ENCODE measurements around the gene ADAMTS7.
"Not testable (repeated sequence)": the region's sequence is repeated elsewhere in the genome, so short reads cannot be mapped to it uniquely, and the experiment has no call there.

ADAMTS7 gene

GRCh38 chr15:78762985-78763795 is 48.1 kb downstream of the ADAMTS7 start:
- TF ChIP-seq EZH2 (IDR thresholded peaks at IDR 0.05; ENCODE audit: borderline replicate concordance, low read depth, low read length, severe bottlenecking) (no peak), CTCF (IDR thresholded peaks at IDR 0.05; ENCODE audit: borderline replicate concordance, extremely low read depth, low read length, poor library complexity, severe bottlenecking) (no peak)
- Histone ChIP-seq H3K4me2 (ENCODE audit: insufficient read depth, low read length) (no peak overlapping the region), H3K27me3 (ENCODE audit: insufficient read depth, low read length, poor library complexity) (no peaks in the 10 kb centered on the region), H3K4me3 (ENCODE audit: low read depth in 1 of 2, low read length in 2 of 2) (no peak overlapping the region), H4K20me1 (ENCODE audit: insufficient read depth, low read length) (no peaks in the 10 kb centered on the region), H3K27ac (ENCODE audit: low read length) (no peak overlapping the region), H3K79me2 (ENCODE audit: insufficient read depth, low read length) (no peaks in the 10 kb centered on the region), H3K9ac (ENCODE audit: low read depth, low read length) (no peak overlapping the region), H3K9me3 (ENCODE audit: insufficient read depth, low read length, severe bottlenecking) (no peaks in the 10 kb centered on the region), H3K36me3 (ENCODE audit: insufficient read depth, low read length) (no peaks in the 10 kb centered on the region), H3K4me1 (ENCODE audit: insufficient read depth, low read length) (peaks cover 10% of the 10 kb centered on the region), H2AFZ (ENCODE audit: low read depth, low read length) (no peak overlapping the region)
- no peak for ATAC-seq (ENCODE audit: insufficient read depth, low read depth)
- no peak for DNase-seq

- not testable (repeated sequence) for H3K9ac ChIP-seq (ENCODE audit: low read depth, low read length); H3K9me3 ChIP-seq (ENCODE audit: insufficient read depth, low read length, severe bottlenecking); H3K79me2 ChIP-seq (ENCODE audit: insufficient read depth, low read length); H3K4me3 ChIP-seq (ENCODE audit: low read depth in 1 of 2, low read length in 2 of 2); H4K20me1 ChIP-seq (ENCODE audit: insufficient read depth, low read length); H3K36me3 ChIP-seq (ENCODE audit: insufficient read depth, low read length); H2AFZ ChIP-seq (ENCODE audit: low read depth, low read length); H3K27me3 ChIP-seq (ENCODE audit: insufficient read depth, low read length, poor library complexity); ATAC-seq (ENCODE audit: insufficient read depth, low read depth); H3K4me2 ChIP-seq (ENCODE audit: insufficient read depth, low read length); H3K4me1 ChIP-seq (ENCODE audit: insufficient read depth, low read length); H3K27ac ChIP-seq (ENCODE audit: low read length); DNase-seq
Observed at GRCh38 chr15:78762386-78762961, 48.8 kb downstream of the ADAMTS7 start.

- H3K27me3 ChIP-seq (ENCODE audit: insufficient read depth, low read length, poor library complexity), result no peaks in the 10 kb centered on the region
- H3K79me2 ChIP-seq (ENCODE audit: insufficient read depth, low read length), result no peaks in the 10 kb centered on the region
- H3K9me3 ChIP-seq (ENCODE audit: insufficient read depth, low read length, severe bottlenecking), result no peaks in the 10 kb centered on the region
- H2AFZ ChIP-seq (ENCODE audit: low read depth, low read length), result no peak overlapping the region
- TF ChIP-seq CTCF (IDR thresholded peaks at IDR 0.05; ENCODE audit: borderline replicate concordance, extremely low read depth, low read length, poor library complexity, severe bottlenecking), result no peak
- no peak for TF ChIP-seq EZH2 (IDR thresholded peaks at IDR 0.05; ENCODE audit: borderline replicate concordance, low read depth, low read length, severe bottlenecking)
- DNase-seq (no peak), ATAC-seq (ENCODE audit: insufficient read depth, low read depth) (no peak)
- H3K4me2 ChIP-seq (ENCODE audit: insufficient read depth, low read length), result no peak overlapping the region
- peaks cover 10% of the 10 kb centered on the region for H3K4me1 ChIP-seq (ENCODE audit: insufficient read depth, low read length)
- H3K27ac ChIP-seq (ENCODE audit: low read length), result no peak overlapping the region
- no peaks in the 10 kb centered on the region for H3K36me3 ChIP-seq (ENCODE audit: insufficient read depth, low read length)
- no peak overlapping the region for H3K9ac ChIP-seq (ENCODE audit: low read depth, low read length)
- no peaks in the 10 kb centered on the region for H4K20me1 ChIP-seq (ENCODE audit: insufficient read depth, low read length)
- no peak overlapping the region for H3K4me3 ChIP-seq (ENCODE audit: low read depth in 1 of 2, low read length in 2 of 2)
Observed at GRCh38 chr15:78761891-78762385, 49.3 kb downstream of the ADAMTS7 start.

GRCh38 chr15:78761475-78761874 is 49.8 kb downstream of the ADAMTS7 start:
- not testable (repeated sequence) for H4K20me1 ChIP-seq (ENCODE audit: insufficient read depth, low read length); H3K4me1 ChIP-seq (ENCODE audit: insufficient read depth, low read length); H2AFZ ChIP-seq (ENCODE audit: low read depth, low read length); H3K79me2 ChIP-seq (ENCODE audit: insufficient read depth, low read length); H3K9me3 ChIP-seq (ENCODE audit: insufficient read depth, low read length, severe bottlenecking); H3K9ac ChIP-seq (ENCODE audit: low read depth, low read length); H3K4me3 ChIP-seq (ENCODE audit: low read depth in 1 of 2, low read length in 2 of 2); H3K27me3 ChIP-seq (ENCODE audit: insufficient read depth, low read length, poor library complexity); H3K4me2 ChIP-seq (ENCODE audit: insufficient read depth, low read length); H3K27ac ChIP-seq (ENCODE audit: low read length); H3K36me3 ChIP-seq (ENCODE audit: insufficient read depth, low read length)
- ATAC-seq (ENCODE audit: insufficient read depth, low read depth) (peak; percentile 87), DNase-seq (peak; percentile 76)
